AG08395 (cell line): ENCODE data around the gene IZUMO4.

ENCODE experiments used
- DNase-seq: peaks from one replicate; pipeline ENCODE4 v3.0.0; 2012; ENCODE audit warnings: mixed read lengths, low spot score

IZUMO4 gene

DNA sequence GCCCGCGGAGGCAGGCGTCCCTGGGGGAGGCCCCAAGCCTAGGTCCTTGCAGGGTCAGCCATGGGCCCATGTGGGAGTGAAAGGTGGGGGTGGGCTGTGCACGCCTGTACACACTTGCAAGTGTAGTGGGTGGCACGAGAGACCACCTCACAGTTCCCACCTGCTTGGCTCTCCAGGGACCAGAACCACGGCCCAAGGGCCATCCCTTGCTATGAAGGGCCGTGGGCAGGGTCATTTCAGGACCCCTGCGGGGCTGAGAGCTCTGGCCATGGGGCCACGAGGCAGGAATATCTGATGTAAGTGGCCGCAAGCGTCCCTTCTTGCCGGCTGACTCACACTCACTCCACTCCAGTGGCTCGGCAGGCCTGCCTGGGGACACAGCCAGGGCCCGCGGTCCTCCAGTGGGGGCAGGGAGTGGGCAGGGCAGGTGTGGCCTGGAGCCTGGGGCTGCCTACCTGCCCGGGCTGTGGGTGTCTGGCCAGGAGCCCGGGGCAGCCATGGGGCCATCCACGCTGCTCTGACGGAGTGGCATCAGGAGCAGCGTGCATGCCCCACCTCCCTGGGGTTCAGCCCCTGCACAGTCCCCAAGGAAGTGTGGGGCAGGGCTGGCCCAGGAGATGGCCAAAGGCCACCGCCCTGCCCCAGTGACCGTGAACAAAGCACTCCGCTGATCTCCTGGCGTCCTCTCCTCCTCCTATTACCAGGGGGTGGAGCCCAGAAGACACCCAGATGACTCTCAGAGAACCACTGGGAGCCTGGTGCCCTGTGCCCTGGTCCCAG lies 37.1 kb upstream of the IZUMO4 start:
- DNase-seq = peak; percentile 59

- DNase-seq = no peak
These were observed 35.7 kb upstream of the IZUMO4 start for GRCh38 chr19:2060884-2061494.

DNA sequence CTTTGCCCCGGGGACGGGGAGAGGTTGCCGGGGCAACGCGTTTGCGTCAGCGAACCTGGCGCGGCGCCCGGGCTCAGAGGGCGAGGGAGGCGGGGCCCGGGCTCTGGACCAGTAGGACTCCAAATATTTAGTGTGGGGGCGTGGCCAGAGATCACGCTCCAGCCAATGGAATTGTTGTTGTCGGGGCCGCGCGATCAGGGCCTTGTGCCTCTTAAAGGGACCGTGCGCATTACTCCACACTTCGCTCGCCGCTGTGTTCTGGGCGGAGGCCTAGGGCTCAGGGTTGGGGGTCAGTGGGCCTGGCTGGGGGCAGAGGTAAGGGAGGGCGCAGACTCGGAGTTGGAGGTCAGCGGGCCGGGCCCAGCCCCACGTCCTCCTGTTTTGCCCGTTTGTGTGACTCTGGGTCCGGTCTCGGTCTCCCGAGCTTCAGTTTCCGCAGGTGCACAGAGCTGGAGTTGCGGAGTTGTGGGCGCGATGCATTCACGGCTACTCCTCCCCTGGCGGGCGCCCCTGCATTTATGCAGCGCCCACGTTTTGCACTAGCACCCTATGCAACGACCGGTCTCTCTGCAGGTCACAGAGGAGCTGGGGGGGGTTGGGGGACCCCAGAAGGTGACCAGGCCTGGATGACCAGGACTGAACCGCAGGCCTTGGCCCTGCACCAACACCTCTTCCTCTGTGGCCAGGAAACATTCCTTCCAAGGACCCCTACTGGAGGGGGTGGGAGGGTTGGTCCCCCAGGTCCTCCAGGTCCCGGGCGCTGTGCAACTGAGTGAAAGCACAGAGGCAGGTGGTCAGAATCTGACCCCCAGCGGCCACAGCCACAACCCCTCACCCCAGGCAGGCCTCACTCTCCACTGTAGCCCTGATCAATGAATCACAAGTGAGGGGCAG lies 35.0 kb upstream of the IZUMO4 start:
- DNase-seq = peak; percentile 99

DNA sequence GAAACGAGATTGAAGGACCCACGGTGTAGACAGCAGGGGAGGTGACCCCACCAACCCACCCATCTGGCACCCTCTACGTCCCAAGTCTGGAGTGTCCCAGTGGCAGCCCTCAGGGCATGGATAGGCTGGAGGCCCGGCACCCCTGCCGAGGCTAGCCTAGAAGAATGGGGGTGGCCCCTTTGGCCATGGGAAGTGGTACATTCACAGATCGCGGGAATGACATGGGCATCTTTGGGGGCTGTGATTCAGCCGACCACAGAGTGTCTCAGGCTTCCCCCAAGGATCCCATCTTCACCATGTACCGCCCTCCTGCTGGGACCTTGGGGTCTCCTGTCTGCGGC lies 34.4 kb upstream of the IZUMO4 start:
- no peak for DNase-seq

GRCh38 chr19:2062770-2063169 lies 33.9 kb upstream of the IZUMO4 start:
- DNase-seq = no peak

DNA sequence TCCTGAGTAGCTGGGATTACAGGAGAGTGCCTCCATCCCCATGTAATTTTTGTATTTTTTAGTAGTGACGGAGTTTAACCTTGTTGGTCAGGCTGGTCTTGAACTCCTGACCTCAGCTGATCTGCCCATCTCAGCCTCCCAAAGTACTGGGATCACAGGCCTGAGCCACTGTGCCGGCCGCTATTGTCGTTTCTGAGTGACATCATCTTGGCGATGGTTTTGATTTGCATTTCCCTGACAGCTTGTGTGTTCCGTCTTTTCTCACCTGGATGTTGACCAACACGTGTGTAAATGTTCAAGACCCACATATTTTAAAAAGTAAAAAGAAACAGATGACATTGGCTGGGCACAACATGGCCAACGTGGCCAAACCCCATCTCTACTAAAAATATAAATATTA lies 32.9 kb upstream of the IZUMO4 start:
- no peak for DNase-seq

GRCh38 chr19:2064395-2064787 lies 32.3 kb upstream of the IZUMO4 start:
- no peak for DNase-seq

- peak; percentile 31 for DNase-seq
These were observed 31.8 kb upstream of the IZUMO4 start for GRCh38 chr19:2064788-2065524.

GRCh38 chr19:2070436-2070827 lies 26.3 kb upstream of the IZUMO4 start:
- DNase-seq = no peak

GRCh38 chr19:2070986-2071673 lies 25.6 kb upstream of the IZUMO4 start:
- DNase-seq = no peak

- no peak for DNase-seq
These were observed 23.8 kb upstream of the IZUMO4 start for GRCh38 chr19:2072757-2073551.

- DNase-seq = no peak
These were observed 20.2 kb upstream of the IZUMO4 start for GRCh38 chr19:2076526-2076944.

- DNase-seq = no peak
These were observed 19.3 kb upstream of the IZUMO4 start for GRCh38 chr19:2077398-2077797.

GRCh38 chr19:2077833-2078619 lies 18.7 kb upstream of the IZUMO4 start:
- no peak for DNase-seq

DNA sequence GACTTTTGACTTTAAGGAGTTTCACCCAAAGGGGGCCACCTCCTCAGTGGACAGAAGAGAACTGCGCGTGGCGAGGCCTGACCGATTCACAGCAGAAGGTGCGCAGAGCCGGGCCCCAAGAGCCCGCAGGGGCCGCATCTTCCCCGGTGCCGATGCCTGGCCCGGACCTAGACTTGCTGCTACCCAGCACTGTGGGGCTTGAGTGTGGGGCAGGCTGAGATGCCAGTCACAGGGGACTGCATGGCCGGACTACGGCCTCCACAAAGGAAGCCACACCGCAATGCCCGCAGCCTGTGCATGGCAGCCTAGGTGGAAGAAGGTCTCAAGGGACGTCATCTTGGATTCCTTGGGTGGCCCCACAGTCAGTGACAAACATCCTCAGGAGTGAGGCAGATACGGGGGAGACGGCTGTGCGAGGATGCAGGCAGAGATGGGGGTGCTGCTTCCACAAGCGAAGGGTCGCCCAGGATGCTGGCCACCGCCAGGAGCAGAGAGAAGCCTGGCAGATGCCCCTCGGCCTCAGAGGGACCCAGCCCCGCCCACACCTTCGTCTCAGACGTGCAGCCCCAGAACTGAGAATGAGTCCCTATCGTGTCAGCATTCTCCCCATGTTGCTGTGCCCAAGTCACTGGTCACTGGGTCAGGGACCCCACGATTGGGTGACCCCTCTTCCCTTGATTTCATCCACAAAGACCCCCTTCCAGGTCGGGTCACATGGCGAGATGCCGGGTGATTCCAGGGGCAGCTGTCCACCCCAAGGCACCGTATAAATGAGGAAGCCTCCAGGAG lies 17.4 kb upstream of the IZUMO4 start:
- DNase-seq = no peak

GRCh38 chr19:2079865-2080301 lies 16.8 kb upstream of the IZUMO4 start:
- no peak for DNase-seq

DNA sequence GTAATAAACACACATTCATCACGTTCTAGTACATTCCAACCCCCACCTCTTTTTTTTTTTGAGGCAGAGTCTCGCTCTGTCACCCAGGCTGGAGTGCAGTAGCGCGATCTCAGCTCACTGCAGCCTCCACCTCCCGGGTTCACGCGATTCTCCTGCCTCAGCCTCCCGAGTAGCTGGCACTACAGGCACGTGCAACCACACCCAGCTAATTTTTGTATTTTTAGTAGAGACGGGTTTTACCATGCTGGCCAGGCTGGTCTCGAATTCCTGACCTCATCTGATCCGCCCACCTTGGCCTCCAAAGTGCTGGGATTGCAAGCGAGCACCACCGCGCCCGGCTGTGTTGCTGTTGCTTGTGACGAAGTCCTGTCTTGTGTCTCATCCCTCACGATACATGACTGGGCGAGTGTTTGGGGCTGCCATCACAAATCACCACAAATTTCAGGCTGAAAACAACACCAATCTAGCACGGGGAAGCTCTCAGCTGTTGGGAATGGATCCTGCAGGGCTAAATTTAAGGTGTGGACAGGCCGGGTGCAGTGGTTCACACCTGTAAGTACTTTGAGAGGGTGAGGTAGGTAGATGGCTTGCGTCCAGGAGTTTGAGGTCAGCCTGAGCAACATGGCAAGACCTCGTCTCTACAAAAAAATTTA lies 16.3 kb upstream of the IZUMO4 start:
- no peak for DNase-seq
